Ovary (tissue), 9 donors: ENCODE results near the gene SPOPL. TPM values are rescaled to one million over a fixed set of nuclear protein-coding genes. Genes with fewer than 3 reads are reported as not detected.

Experiments
- DNase-seq, 5 donors: peaks; one replicate each; pipeline ENCODE4 v3.0.0-alpha.2; 2019 to 2020
- H3K27ac ChIP-seq, 2 donors: fragments of 200-600 bp; one replicate each; pipeline versions ENCODE4 v1.5.1 to v1.8.0; 2019 to 2022
- H3K27me3 ChIP-seq: fragments of 200-600 bp; one replicate; pipeline ENCODE4 v1.8.0; 2022
- H3K36me3 ChIP-seq: fragments of 200-600 bp; sonication (generic); one replicate; pipeline ENCODE4 v1.5.1; 2019
- H3K4me1 ChIP-seq: one replicate; pipeline ENCODE4 v1.8.1; 2013; ENCODE audit warnings: mild to moderate bottlenecking, moderate library complexity; ENCODE audit not compliant: insufficient read depth
- H3K4me3 ChIP-seq: fragments of 200-600 bp; sonication (generic); one replicate; pipeline ENCODE4 v1.5.1; 2017
- H3K9me3 ChIP-seq, 2 donors: fragments of 200-600 bp in 1 of 2; sonication (generic) in 1 of 2; one replicate each; pipeline versions ENCODE4 v1.5.1 to v1.8.1; 2013 to 2019; ENCODE audit warnings: mild to moderate bottlenecking in 1 of 2, moderate library complexity in 1 of 2
- EP300 ChIP-seq: sonication (generic); formaldehyde crosslinking; IDR thresholded peaks from one replicate; pipeline ENCODE4 v1.6.1; 2017; ENCODE audit warnings: antibody characterized with exemption
- POLR2A ChIP-seq: fragments of 450-650 bp; IDR thresholded peaks from one replicate; pipeline ENCODE4 v1.6.1; 2017; ENCODE audit warnings: antibody characterized with exemption, mild to moderate bottlenecking, moderate library complexity
- WGBS, 3 donors: extraction: QIAGEN DNeasy Blood & Tissue Kit in 1 of 3; methylation state at CpG; one replicate each; pipeline versions ENCODE4 v1.1.5 to v1.1.7; 2013 to 2017; 5-methylcytosine and 5-hydroxymethylcytosine counted together
- intact Hi-C, 4 donors: fragments of 100-400 bp; cut with DNase I; formaldehyde crosslinking; loops; one replicate each; pipeline versions ENCODE4 v1.11.0 to v1.15.1; 2022 to 2023
- polyA plus RNA-seq, 2 donors: library from polyadenylated mRNA; stranded (reverse); fragments of 200-250 nt in 1 of 2; fragments of 350-450 nt in 1 of 2; fragmentation: Illumina TruSeq in 1 of 2; extraction: RNeasy Lipid Tissue Mini Kit (QIAGEN cat#74804) in 1 of 2; gene quantifications; one replicate each; pipeline ENCODE4 v1.2.3, GENCODE V29; 2013 to 2014
- total RNA-seq, 7 donors: library from RNA; depleted of rRNA in 2 of 7; stranded (reverse); fragments of >200 nt in 2 of 7; fragmentation: NEBNext Ultra II Directional in 3 of 7; extraction: Animal tissue kit (Norgen Biotek cat#: 25700) in 3 of 7; gene quantifications; one replicate each; pipeline versions ENCODE4 v1.1.0 to v1.2.4, GENCODE V29; 2016 to 2023
- TF ChIP-seq, protein P1 (sequence below), 3 donors: fragments of 450-650 bp in 2 of 3; fragments of 200-600 bp in 1 of 3; IDR thresholded peaks; one replicate each; pipeline versions ENCODE4 v1.5.1 to v1.8.0; 2016 to 2022; ENCODE audit warnings: antibody characterized with exemption in 3 of 3, mild to moderate bottlenecking in 1 of 3
- donor health status: DM: no; HTN: no; CAD: no; lungs with moderate emphysema.
- donor health status: DM: no; HTN: no; CAD: no.
- donor health status: Bipolar disorder and iron deficiency.
- donor health status: DM: yes; HTN: yes; CAD: no.
- donor health status: DM: no; HTN: no; CAD: no.
- donor health status: DM: yes; HTN: yes; CAD: no.

Gene SPOPL
- total and polyA plus RNA-seq, 9 donors: 10.9 to 30.9 (median 23.6) TPM

DNA sequence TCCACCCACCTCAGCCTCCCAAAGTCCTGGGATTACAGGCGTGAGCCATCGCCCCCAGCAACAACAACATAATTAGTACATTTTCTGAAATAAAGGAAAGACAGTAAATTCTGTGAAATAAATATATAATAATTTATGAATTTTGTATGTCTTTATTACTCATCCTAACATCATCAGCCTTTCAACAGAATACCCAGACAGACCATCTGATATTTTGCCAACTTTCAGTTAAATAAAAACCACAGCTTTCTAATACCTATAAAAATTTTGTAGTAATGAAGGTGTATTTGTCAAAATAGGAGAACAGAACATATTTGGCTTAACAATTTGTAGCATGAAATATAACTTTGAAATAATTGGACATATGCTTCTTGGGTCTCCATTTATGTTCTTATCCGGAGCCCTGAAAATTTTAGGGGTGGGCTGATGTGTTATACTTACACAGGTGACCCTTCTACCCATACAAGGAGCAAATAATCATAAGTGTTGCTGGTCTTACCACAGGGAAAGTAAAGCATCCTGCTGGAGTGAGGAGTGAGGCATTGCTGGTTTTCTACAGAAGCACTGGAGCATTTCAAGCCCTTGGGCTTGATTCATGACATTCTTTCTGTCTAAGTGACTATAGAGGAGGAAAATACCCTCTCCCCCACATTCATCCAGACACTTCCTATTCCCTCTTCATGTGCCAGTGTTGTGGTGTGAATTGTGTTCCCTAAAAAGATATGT lies 99.3 kb downstream of the SPOPL start:
- Histone ChIP-seq H3K36me3 (no peaks in the 10 kb centered on the region), H3K27me3 (no peaks in the 10 kb centered on the region), H3K27ac (no peak overlapping the region), H3K4me1 (no peaks in the 10 kb centered on the region), H3K9me3 (no peaks in the 10 kb centered on the region), H3K4me3 (no peak overlapping the region)
- DNase-seq: no peak
- intact Hi-C loops: no loop called here
- 92 to 95% (median 94%) methylated on average over 3 of the region's 3 CpGs for WGBS, 3 donors
- TF ChIP-seq, protein P1, sequence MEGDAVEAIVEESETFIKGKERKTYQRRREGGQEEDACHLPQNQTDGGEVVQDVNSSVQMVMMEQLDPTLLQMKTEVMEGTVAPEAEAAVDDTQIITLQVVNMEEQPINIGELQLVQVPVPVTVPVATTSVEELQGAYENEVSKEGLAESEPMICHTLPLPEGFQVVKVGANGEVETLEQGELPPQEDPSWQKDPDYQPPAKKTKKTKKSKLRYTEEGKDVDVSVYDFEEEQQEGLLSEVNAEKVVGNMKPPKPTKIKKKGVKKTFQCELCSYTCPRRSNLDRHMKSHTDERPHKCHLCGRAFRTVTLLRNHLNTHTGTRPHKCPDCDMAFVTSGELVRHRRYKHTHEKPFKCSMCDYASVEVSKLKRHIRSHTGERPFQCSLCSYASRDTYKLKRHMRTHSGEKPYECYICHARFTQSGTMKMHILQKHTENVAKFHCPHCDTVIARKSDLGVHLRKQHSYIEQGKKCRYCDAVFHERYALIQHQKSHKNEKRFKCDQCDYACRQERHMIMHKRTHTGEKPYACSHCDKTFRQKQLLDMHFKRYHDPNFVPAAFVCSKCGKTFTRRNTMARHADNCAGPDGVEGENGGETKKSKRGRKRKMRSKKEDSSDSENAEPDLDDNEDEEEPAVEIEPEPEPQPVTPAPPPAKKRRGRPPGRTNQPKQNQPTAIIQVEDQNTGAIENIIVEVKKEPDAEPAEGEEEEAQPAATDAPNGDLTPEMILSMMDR (IDR thresholded peaks at IDR 0.05): no peak
- no peak for TF ChIP-seq POLR2A
- no peak for TF ChIP-seq EP300

GRCh38 chr2:138601458-138602165 lies 100.0 kb downstream of the SPOPL start:
- Histone ChIP-seq H3K4me3 (no peak overlapping the region), H3K4me1 (no peaks in the 10 kb centered on the region), H3K36me3 (no peaks in the 10 kb centered on the region), H3K27me3 (no peaks in the 10 kb centered on the region), H3K27ac (no peak overlapping the region), H3K9me3 (no peaks in the 10 kb centered on the region)
- no peak for TF ChIP-seq EP300
- no peak for TF ChIP-seq POLR2A
- TF ChIP-seq, protein P1 (IDR thresholded peaks at IDR 0.05): no peak
- 77 to 81% (median 78%) methylated on average over 2 of the region's 2 CpGs for WGBS, 3 donors
- DNase-seq: no peak
- intact Hi-C loops: no loop called here

DNA sequence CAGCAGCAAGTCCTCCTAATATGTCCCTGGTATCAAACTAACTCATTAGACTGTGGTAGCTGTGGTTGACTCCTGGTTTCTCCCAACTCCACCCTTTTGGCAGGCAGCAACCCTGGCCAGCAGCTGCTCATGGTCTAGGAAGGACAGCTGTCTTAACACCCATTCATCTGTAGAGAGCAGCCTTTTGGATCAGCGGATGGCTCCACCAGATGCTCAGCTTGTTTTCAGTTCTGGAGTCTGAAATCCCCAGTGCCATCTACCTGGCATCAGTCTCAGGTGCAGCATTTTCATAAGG lies 100.5 kb downstream of the SPOPL start:
- DNase-seq: no peak
- H3K36me3 ChIP-seq: no peaks in the 10 kb centered on the region
- no peak overlapping the region for H3K27ac ChIP-seq
- no peaks in the 10 kb centered on the region for H3K4me1 ChIP-seq
- TF ChIP-seq, protein P1 (IDR thresholded peaks at IDR 0.05): no peak
- no peak for TF ChIP-seq POLR2A
- no peak for TF ChIP-seq EP300
- 93 to 100% (median 93%) methylated on average over 1 of the region's 1 CpG for WGBS, 3 donors
- H3K27me3 ChIP-seq: no peaks in the 10 kb centered on the region
- H3K9me3 ChIP-seq: no peaks in the 10 kb centered on the region
- no peak overlapping the region for H3K4me3 ChIP-seq
- intact Hi-C loops: no loop called here

- Histone ChIP-seq H3K4me1 (no peaks in the 10 kb centered on the region), H3K27ac (no peak overlapping the region), H3K4me3 (no peak overlapping the region), H3K27me3 (no peaks in the 10 kb centered on the region), H3K36me3 (no peaks in the 10 kb centered on the region), H3K9me3 (no peaks in the 10 kb centered on the region)
- TF ChIP-seq, protein P1 (IDR thresholded peaks at IDR 0.05): no peak
- TF ChIP-seq EP300 (no peak), POLR2A (no peak)
- WGBS, 3 donors: 76 to 95% (median 85%) methylated on average over 2 of the region's 2 CpGs
- no peak for DNase-seq
- intact Hi-C loops: no loop called here
These were observed 106.2 kb downstream of the SPOPL start for GRCh38 chr2:138607746-138608145.
